ENCODE measurements around the gene UBL4A.

The UBL4A gene

GRCh38 chrX:154470434-154470833 lies 16.0 kb downstream of the UBL4A start:
- no peak overlapping the region for H3K4me3 ChIP-seq (ENCODE audit: low read depth, low read length)
- TF ChIP-seq MAX (IDR thresholded peaks at IDR 0.05; ENCODE audit: low read depth, low read length) (no peak), POLR2A (IDR thresholded peaks at IDR 0.05; ENCODE audit: extremely low read depth, insufficient read length) (no peak), CTCF (IDR thresholded peaks at IDR 0.05; ENCODE audit: low read depth, low read length) (no peak)
- no peak for DNase-seq (ENCODE audit: low read depth)

DNA sequence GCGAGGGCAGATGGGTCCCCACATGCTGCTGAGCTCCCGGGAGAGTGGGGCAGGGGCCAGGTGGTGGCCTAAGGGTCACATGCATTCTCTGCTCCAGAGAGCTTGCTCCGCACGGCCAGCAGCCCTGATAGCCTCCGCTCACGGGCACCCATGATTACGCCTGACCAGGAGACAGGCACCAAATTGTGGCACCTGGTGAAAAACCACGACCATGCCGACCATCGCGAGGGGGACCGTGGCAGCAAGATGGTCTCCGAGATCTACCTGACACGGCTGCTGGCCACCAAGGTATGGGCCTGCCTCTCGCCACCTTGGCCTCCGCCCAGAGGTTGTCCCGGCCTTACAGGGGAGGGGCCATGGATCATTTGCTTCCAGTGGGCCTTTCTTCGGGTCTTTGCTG lies 16.5 kb downstream of the UBL4A start:
- no peak for DNase-seq (ENCODE audit: low read depth)
- H3K4me3 ChIP-seq (ENCODE audit: low read depth, low read length): no peak overlapping the region
- TF ChIP-seq CTCF (IDR thresholded peaks at IDR 0.05; ENCODE audit: low read depth, low read length) (no peak), MYC (IDR thresholded peaks at IDR 0.05; ENCODE audit: low read depth, low read length) (no peak), MAX (IDR thresholded peaks at IDR 0.05; ENCODE audit: low read depth, low read length) (no peak), POLR2A (IDR thresholded peaks at IDR 0.05; ENCODE audit: extremely low read depth, insufficient read length) (no peak)

GRCh38 chrX:154469114-154469513 lies 17.3 kb downstream of the UBL4A start:
- no peak for DNase-seq (ENCODE audit: low read depth)
- no peak for TF ChIP-seq CTCF (IDR thresholded peaks at IDR 0.05; ENCODE audit: low read depth, low read length)
- no peak for TF ChIP-seq POLR2A (IDR thresholded peaks at IDR 0.05; ENCODE audit: extremely low read depth, insufficient read length)
- H3K4me3 ChIP-seq (ENCODE audit: low read depth, low read length): no peak overlapping the region

- TF ChIP-seq MYC (IDR thresholded peaks at IDR 0.05; ENCODE audit: low read depth, low read length) (no peak), CTCF (IDR thresholded peaks at IDR 0.05; ENCODE audit: low read depth, low read length) (no peak), POLR2A (IDR thresholded peaks at IDR 0.05; ENCODE audit: extremely low read depth, insufficient read length) (no peak), MAX (IDR thresholded peaks at IDR 0.05; ENCODE audit: low read depth, low read length) (no peak)
Measured at GRCh38 chrX:154468217-154468616, 18.2 kb downstream of the UBL4A start.

DNA sequence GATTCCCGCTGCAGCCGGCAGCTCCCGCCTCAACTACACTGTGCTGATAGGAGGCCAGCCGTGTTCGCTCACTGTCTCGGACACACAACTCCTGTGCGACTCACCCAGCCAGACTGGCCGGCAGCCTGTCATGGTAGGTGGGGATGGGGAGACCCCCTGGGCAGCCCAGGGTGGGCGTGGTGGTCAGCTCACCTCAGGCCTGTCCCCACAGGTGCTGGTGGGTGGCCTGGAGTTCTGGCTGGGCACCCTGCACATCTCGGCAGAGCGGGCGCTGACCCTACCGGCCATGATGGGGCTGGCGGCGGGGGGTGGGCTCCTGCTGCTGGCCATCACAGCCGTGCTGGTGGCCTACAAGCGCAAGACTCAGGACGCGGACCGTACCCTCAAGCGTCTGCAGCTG lies 18.9 kb downstream of the UBL4A start:
- TF ChIP-seq MYC (IDR thresholded peaks at IDR 0.05; ENCODE audit: low read depth, low read length): no peak
- TF ChIP-seq CTCF (IDR thresholded peaks at IDR 0.05; ENCODE audit: low read depth, low read length): no peak
- no peak for TF ChIP-seq MAX (IDR thresholded peaks at IDR 0.05; ENCODE audit: low read depth, low read length)
- TF ChIP-seq POLR2A (IDR thresholded peaks at IDR 0.05; ENCODE audit: extremely low read depth, insufficient read length): no peak
- H3K4me3 ChIP-seq (ENCODE audit: low read depth, low read length): no peak overlapping the region
- DNase-seq (ENCODE audit: low read depth): no peak

More at GRCh38 chrX:154468217-154468616, 18.2 kb downstream of the UBL4A start:
- H3K4me3 ChIP-seq (ENCODE audit: low read depth, low read length): no peak overlapping the region
- no peak for DNase-seq (ENCODE audit: low read depth)

- H3K4me3 ChIP-seq (ENCODE audit: low read depth, low read length): no peak overlapping the region
- TF ChIP-seq MYC (IDR thresholded peaks at IDR 0.05; ENCODE audit: low read depth, low read length) (no peak), MAX (IDR thresholded peaks at IDR 0.05; ENCODE audit: low read depth, low read length) (no peak), CTCF (IDR thresholded peaks at IDR 0.05; ENCODE audit: low read depth, low read length) (no peak), POLR2A (IDR thresholded peaks at IDR 0.05; ENCODE audit: extremely low read depth, insufficient read length) (no peak)
- DNase-seq (ENCODE audit: low read depth): no peak
Measured at GRCh38 chrX:154466907-154467306, 19.5 kb downstream of the UBL4A start.

All from NB4 (cell line).